Mammary epithelial cell (primary cell): Measurements from ENCODE around the gene GOLGA3.

Experiments
- EZH2 ChIP-seq: IDR thresholded peaks from 2 replicates; pipeline ENCODE4 v1.6.1; 2012; ENCODE audit warnings: low read length, inconsistent platforms, borderline replicate concordance
- TF ChIP-seq, protein P1 (sequence below), 2 donors: IDR thresholded peaks in 1 of 2; conservative IDR thresholded peaks in 1 of 2; 2 replicates each; pipeline ENCODE4 v1.5.1; 2011 to 2012; ENCODE audit warnings: inconsistent platforms in 2 of 2, low read length in 2 of 2, mild to moderate bottlenecking in 2 of 2, control low read depth in 1 of 2, low read depth in 1 of 2; ENCODE audit not compliant: insufficient read depth in 1 of 2; ENCODE audit errors: extremely low read depth in 1 of 2

DNA sequence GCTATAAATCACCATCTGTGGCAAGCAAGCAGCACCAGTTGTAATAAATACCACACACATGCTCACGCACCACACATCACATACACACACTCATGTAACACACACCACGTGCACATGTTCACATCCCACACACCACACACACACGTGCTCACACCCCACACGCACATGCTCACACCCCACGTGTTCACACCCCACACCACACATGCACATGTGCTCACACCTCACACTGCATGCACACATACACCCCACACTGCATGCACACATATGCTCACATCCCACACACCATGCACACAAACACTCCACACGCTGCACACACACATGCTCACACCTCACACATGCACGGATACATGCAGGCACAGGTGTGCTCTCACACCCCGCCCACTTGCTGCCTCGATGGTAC is 44.1 kb downstream of the GOLGA3 start:
- TF ChIP-seq, protein P1, sequence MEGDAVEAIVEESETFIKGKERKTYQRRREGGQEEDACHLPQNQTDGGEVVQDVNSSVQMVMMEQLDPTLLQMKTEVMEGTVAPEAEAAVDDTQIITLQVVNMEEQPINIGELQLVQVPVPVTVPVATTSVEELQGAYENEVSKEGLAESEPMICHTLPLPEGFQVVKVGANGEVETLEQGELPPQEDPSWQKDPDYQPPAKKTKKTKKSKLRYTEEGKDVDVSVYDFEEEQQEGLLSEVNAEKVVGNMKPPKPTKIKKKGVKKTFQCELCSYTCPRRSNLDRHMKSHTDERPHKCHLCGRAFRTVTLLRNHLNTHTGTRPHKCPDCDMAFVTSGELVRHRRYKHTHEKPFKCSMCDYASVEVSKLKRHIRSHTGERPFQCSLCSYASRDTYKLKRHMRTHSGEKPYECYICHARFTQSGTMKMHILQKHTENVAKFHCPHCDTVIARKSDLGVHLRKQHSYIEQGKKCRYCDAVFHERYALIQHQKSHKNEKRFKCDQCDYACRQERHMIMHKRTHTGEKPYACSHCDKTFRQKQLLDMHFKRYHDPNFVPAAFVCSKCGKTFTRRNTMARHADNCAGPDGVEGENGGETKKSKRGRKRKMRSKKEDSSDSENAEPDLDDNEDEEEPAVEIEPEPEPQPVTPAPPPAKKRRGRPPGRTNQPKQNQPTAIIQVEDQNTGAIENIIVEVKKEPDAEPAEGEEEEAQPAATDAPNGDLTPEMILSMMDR (conservative IDR thresholded peaks at IDR 0.05 in 1 of 2, IDR thresholded peaks at IDR 0.05 in 1 of 2; ENCODE audit: extremely low read depth in 1 of 2, insufficient read depth in 1 of 2, low read depth in 1 of 2, low read length in 2 of 2) = no peak
- no peak for TF ChIP-seq EZH2
